ENCODE results near the gene EIF1AY. TPM values are rescaled to one million over a fixed set of nuclear protein-coding genes. Genes with fewer than 3 reads are reported as not detected.

Gene EIF1AY
- total RNA-seq, 1 experiment from 2014 or later, result not detected

GRCh38 chrY:20538186-20538585, 37.4 kb upstream of the EIF1AY start:
- BruUV-seq (replicated peaks), result no TSS peak
- ATAC-seq, result no peak
- intact Hi-C loops (cut with micrococcal nuclease; ENCODE audit: unreplicated experiment), result no loop called here
- in situ Hi-C loops (cut with HindIII; ENCODE audit: low pct_unique_long_range_greater_than_20kb, low sequenced_read_pairs), result no loop called here
- Histone ChIP-seq H3K4me3 (ENCODE audit: low read depth in 2 of 2, low read length in 2 of 2) (no peak overlapping the region), H3K9me3 (ENCODE audit: control insufficient read depth, insufficient read depth, low read depth, low read length) (no peaks in the 10 kb centered on the region), H3K27me3 (ENCODE audit: control insufficient read depth, insufficient read depth, low read length) (no peaks in the 10 kb centered on the region), H3K36me3 (ENCODE audit: control insufficient read depth, insufficient read depth, low read length) (no peaks in the 10 kb centered on the region), H3K27ac (ENCODE audit: low read length) (no peak overlapping the region), H3K4me1 (ENCODE audit: control insufficient read depth, insufficient read depth, low read length) (no peaks in the 10 kb centered on the region)
- CTCF ChIA-PET, result no interaction called here
- DNase-seq (ENCODE audit: low read depth, low spot score), result no peak
- TF ChIP-seq CTCF (IDR thresholded peaks at IDR 0.05), result no peak
- TF ChIP-seq REST (IDR thresholded peaks at IDR 0.05; ENCODE audit: insufficient read depth in 1 of 2, low read depth in 2 of 2, low read length in 1 of 2), result no peak
- TF ChIP-seq SIN3A (IDR thresholded peaks at IDR 0.05; ENCODE audit: borderline replicate concordance, insufficient read depth, low read depth, low read length), result no peak
- no peak for TF ChIP-seq POLR2AphosphoS5 (IDR thresholded peaks at IDR 0.05; ENCODE audit: low read depth, low read length)
- TF ChIP-seq TCF7L2 (IDR thresholded peaks at IDR 0.05; ENCODE audit: low read depth, low read length), result no peak
- POLR2A ChIA-PET, result no interaction called here

GRCh38 chrY:20538933-20539332, 36.6 kb upstream of the EIF1AY start:
- DNase-seq (ENCODE audit: low read depth, low spot score), result no peak
- in situ Hi-C loops (cut with HindIII; ENCODE audit: low pct_unique_long_range_greater_than_20kb, low sequenced_read_pairs) (no loop called here), intact Hi-C loops (cut with micrococcal nuclease; ENCODE audit: unreplicated experiment) (no loop called here)
- BruUV-seq (replicated peaks), result no TSS peak
- TF ChIP-seq REST (IDR thresholded peaks at IDR 0.05; ENCODE audit: insufficient read depth in 1 of 2, low read depth in 2 of 2, low read length in 1 of 2), result no peak
- TF ChIP-seq TCF7L2 (IDR thresholded peaks at IDR 0.05; ENCODE audit: low read depth, low read length), result no peak
- TF ChIP-seq SIN3A (IDR thresholded peaks at IDR 0.05; ENCODE audit: borderline replicate concordance, insufficient read depth, low read depth, low read length), result no peak
- TF ChIP-seq POLR2AphosphoS5 (IDR thresholded peaks at IDR 0.05; ENCODE audit: low read depth, low read length), result no peak
- no peak for TF ChIP-seq CTCF (IDR thresholded peaks at IDR 0.05)
- H3K4me3 ChIP-seq (ENCODE audit: low read depth in 2 of 2, low read length in 2 of 2), result no peak overlapping the region
- no peaks in the 10 kb centered on the region for H3K36me3 ChIP-seq (ENCODE audit: control insufficient read depth, insufficient read depth, low read length)
- H3K27me3 ChIP-seq (ENCODE audit: control insufficient read depth, insufficient read depth, low read length), result no peaks in the 10 kb centered on the region
- H3K9me3 ChIP-seq (ENCODE audit: control insufficient read depth, insufficient read depth, low read depth, low read length), result no peaks in the 10 kb centered on the region
- no peak for ATAC-seq
- no peak overlapping the region for H3K27ac ChIP-seq (ENCODE audit: low read length)
- POLR2A ChIA-PET, result no interaction called here
- H3K4me1 ChIP-seq (ENCODE audit: control insufficient read depth, insufficient read depth, low read length), result no peaks in the 10 kb centered on the region
- CTCF ChIA-PET, result no interaction called here

Data from Panc1 (cell line).